Measurements from ENCODE around the gene SURF4. TPM values are rescaled to one million over a fixed set of nuclear protein-coding genes. Genes with fewer than 3 reads are reported as not detected.

SURF4 gene
- total and polyA plus RNA-seq, 2 of the 13 experiments (the other 11 are each of a cell fraction or from before 2014, with no cell fraction given): 220 to 265 TPM

DNA sequence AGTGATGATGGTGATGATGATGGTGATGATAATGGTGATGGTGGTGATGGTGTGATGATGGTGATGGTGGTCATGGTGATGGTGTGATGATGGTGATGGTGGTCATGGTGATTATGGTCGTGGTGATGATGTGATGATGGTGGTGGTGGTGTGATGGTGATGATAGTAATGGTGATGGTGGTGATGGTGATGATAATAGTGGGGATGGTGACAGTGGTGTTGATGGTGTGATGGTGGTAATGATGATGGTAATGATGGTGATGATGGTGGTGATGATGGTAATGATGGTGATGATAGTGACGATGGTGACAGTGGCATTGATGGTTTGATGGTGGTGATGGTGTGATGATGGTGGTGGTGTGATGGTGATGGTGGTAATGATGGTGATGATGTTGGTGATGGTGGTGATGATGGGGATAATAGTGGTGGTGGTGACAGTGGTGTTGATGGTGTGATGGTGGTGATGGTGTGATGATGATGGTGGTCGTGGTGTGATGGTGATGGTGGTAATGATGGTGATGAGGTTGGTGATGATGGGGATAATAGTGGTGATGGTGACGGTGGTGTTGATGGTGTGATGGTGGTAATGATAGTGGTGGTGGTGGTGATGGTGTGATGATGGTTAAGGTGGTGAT lies 6.8 kb upstream of the SURF4 start:
- Histone ChIP-seq H3K36me3 (replicated peaks in 1 of 2; ENCODE audit: control insufficient read depth in 1 of 2, insufficient read depth in 2 of 2, low read length in 2 of 2) (no peaks in the 10 kb centered on the region), H3K4me3 (replicated peaks in 1 of 3; ENCODE audit: insufficient read depth in 1 of 3, low read depth in 2 of 3, low read length in 3 of 3) (no peak overlapping the region), H3K4me1 (ENCODE audit: insufficient read depth, low read length) (peaks cover 65% of the 10 kb centered on the region), H3K27ac (ENCODE audit: extremely low read length, insufficient read depth, low read length) (no peak overlapping the region), H3K27me3 (ENCODE audit: control insufficient read depth in 1 of 2, insufficient read depth in 2 of 2, low read length in 2 of 2) (no peaks in the 10 kb centered on the region), H3K79me2 (ENCODE audit: insufficient read depth, low read length) (no peaks in the 10 kb centered on the region), H3K9ac (ENCODE audit: insufficient read depth, low read depth, low read length) (no peak overlapping the region), H2AFZ (ENCODE audit: low read length) (no peak overlapping the region), H3K9me3 (ENCODE audit: low read length) (peaks cover 10% of the 10 kb centered on the region; the same call in 1 of the 2 replicates), H4K20me1 (ENCODE audit: insufficient read depth, low read length) (no peaks in the 10 kb centered on the region), H3K4me2 (ENCODE audit: low read depth, low read length) (no peak overlapping the region)
- TF ChIP-seq FOXK2 (IDR thresholded peaks at IDR 0.05) (peak; percentile 5; the same call in 1 of the 2 replicates), ZNF282 (IDR thresholded peaks at IDR 0.05; ENCODE audit: partially characterized antibody) (peak; percentile 8), IKZF1 (IDR thresholded peaks at IDR 0.05) (0 out of 2 replicates have a peak, but pooled peaks have one; percentile 56), NONO (IDR thresholded peaks at IDR 0.05) (peak; percentile 12; the same call in 1 of the 2 replicates), NONO (CRISPR knock-in tag; conservative IDR thresholded peaks at IDR 0.05) (no peak), THYN1 (CRISPR knock-in tag; IDR thresholded peaks at IDR 0.05; ENCODE audit: borderline replicate concordance, low read depth) (no peak), CREB1 (IDR thresholded peaks at IDR 0.05) (peak; percentile 92), CREB1 (CRISPR knock-in tag; IDR thresholded peaks at IDR 0.05) (no peak), ZNF430 (CRISPR knock-in tag; IDR thresholded peaks at IDR 0.05) (no peak), JARID2 (CRISPR knock-in tag; IDR thresholded peaks at IDR 0.05; ENCODE audit: insufficient replicate concordance) (no peak), ATF7 (IDR thresholded peaks at IDR 0.05) (0 out of 2 replicates have a peak, but pooled peaks have one; percentile 3), ATF7 (CRISPR knock-in tag; IDR thresholded peaks at IDR 0.05) (no peak)
- TF ChIP-seq, protein P1, sequence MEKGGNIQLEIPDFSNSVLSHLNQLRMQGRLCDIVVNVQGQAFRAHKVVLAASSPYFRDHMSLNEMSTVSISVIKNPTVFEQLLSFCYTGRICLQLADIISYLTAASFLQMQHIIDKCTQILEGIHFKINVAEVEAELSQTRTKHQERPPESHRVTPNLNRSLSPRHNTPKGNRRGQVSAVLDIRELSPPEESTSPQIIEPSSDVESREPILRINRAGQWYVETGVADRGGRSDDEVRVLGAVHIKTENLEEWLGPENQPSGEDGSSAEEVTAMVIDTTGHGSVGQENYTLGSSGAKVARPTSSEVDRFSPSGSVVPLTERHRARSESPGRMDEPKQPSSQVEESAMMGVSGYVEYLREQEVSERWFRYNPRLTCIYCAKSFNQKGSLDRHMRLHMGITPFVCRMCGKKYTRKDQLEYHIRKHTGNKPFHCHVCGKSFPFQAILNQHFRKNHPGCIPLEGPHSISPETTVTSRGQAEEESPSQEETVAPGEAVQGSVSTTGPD (CRISPR knock-in tag; IDR thresholded peaks at IDR 0.05): 0 out of 2 replicates have a peak, but pooled peaks have one; percentile 46
- intact Hi-C loops (cut with micrococcal nuclease; ENCODE audit: unreplicated experiment) (loop anchor here (1.0 kb wide), 1 partner anchor 9 kb away; no protein-coding TSS in a partner anchor), in situ Hi-C loops (cut with HindIII; ENCODE audit: extremely low pct_ligation_motif_present, low pct_unique_long_range_greater_than_20kb) (no loop called here)
- ChIA-PET POLR2A (no interaction called here), CTCF (ENCODE audit: low intra/inter-chr PET ratio, low total read pairs) (no interaction called here)
- WGBS (ENCODE audit: low lambda C conversion rate): 68% methylated on average over 4 of the region's 4 CpGs
- no peak for DNase-seq (ENCODE audit: low spot score)
- no peak for FAIRE-seq
- BruUV-seq (replicated peaks): no TSS peak
- ATAC-seq: no peak
